Measurements from ENCODE around the gene SLC5A6.

SLC5A6 gene

GRCh38 chr2:27247893-27248292 lies 35.8 kb upstream of the SLC5A6 start:
- Histone ChIP-seq H3K79me1 (ENCODE audit: low read depth, low read length) (no peaks in the 10 kb centered on the region), H3K23ac (ENCODE audit: low read depth, low read length, poor library complexity) (no peak overlapping the region), H3K9me3 (replicated peaks in 1 of 2; ENCODE audit: control insufficient read depth in 2 of 2, insufficient read depth in 1 of 2, low read depth in 1 of 2, low read length in 2 of 2) (no peaks in the 10 kb centered on the region), H3K18ac (ENCODE audit: low read length) (no peak overlapping the region), H2AFZ (ENCODE audit: low read length) (no peak overlapping the region), H2BK15ac (ENCODE audit: low read length) (no peak overlapping the region), H3K4me1 (ENCODE audit: control insufficient read depth in 2 of 2, insufficient read depth in 1 of 2, low read depth in 1 of 2, low read length in 2 of 2) (peaks cover 5 to 6% of the 10 kb centered on the region in 2 donors), H3K9ac (ENCODE audit: low read depth, low read length, poor library complexity) (no peak overlapping the region), H2BK5ac (ENCODE audit: low read length) (no peak overlapping the region), H3K4ac (ENCODE audit: low read length) (no peak overlapping the region), H4K91ac (ENCODE audit: low read depth, low read length, poor library complexity) (no peak overlapping the region), H4K8ac (ENCODE audit: low read depth, low read length) (no peak overlapping the region), H2AK5ac (ENCODE audit: low read depth, low read length) (no peak overlapping the region), H3K27me3 (ENCODE audit: control insufficient read depth in 3 of 3, insufficient read depth in 3 of 3, low read depth in 1 of 3, low read length in 3 of 3) (peaks cover 0 to 21% (median 5%) of the 10 kb centered on the region in 3 experiments), H3K4me3 (ENCODE audit: low read length in 2 of 2) (no peak overlapping the region), H3K4me2 (ENCODE audit: insufficient read depth, low read length, poor library complexity, severe bottlenecking) (no peak overlapping the region), H3K27ac (replicated peaks; ENCODE audit: low read length) (no peak overlapping the region), H2BK120ac (ENCODE audit: low read depth, low read length) (no peak overlapping the region), H3K14ac (ENCODE audit: low read length) (no peak overlapping the region), H3K36me3 (replicated peaks in 1 of 2; ENCODE audit: control insufficient read depth in 2 of 2, insufficient read depth in 2 of 2, low read length in 2 of 2) (peaks cover 17 to 25% of the 10 kb centered on the region in 2 donors), H2BK12ac (ENCODE audit: low read length) (no peak overlapping the region)
- no CpG with 5 or more reads among the region's 4 CpGs for WGBS, 2 donors (ENCODE audit: extremely low coverage in 2 of 2, insufficient read length in 2 of 2, insufficient replicate concordance in 1 of 2)
- no peak for DNase-seq (ENCODE audit: low spot score)

- peaks cover 0 to 4% (median 0%) of the 10 kb centered on the region in 3 experiments for H3K27me3 ChIP-seq (ENCODE audit: control insufficient read depth in 3 of 3, insufficient read depth in 3 of 3, low read depth in 1 of 3, low read length in 3 of 3)
- H3K36me3 ChIP-seq (replicated peaks in 1 of 2; ENCODE audit: control insufficient read depth in 2 of 2, insufficient read depth in 2 of 2, low read length in 2 of 2): peaks cover 38 to 48% of the 10 kb centered on the region in 2 donors
- no peak overlapping the region for H3K4ac ChIP-seq (ENCODE audit: low read length)
- no peak overlapping the region for H3K23ac ChIP-seq (ENCODE audit: low read depth, low read length, poor library complexity)
- H3K9me3 ChIP-seq (replicated peaks in 1 of 2; ENCODE audit: control insufficient read depth in 2 of 2, insufficient read depth in 1 of 2, low read depth in 1 of 2, low read length in 2 of 2): no peaks in the 10 kb centered on the region
- no peak overlapping the region for H3K9ac ChIP-seq (ENCODE audit: low read depth, low read length, poor library complexity)
- no peak for DNase-seq (ENCODE audit: low spot score)
- peaks cover 4% of the 10 kb centered on the region in 2 donors for H3K4me1 ChIP-seq (ENCODE audit: control insufficient read depth in 2 of 2, insufficient read depth in 1 of 2, low read depth in 1 of 2, low read length in 2 of 2)
- H4K8ac ChIP-seq (ENCODE audit: low read depth, low read length): no peak overlapping the region
- no CpG with 5 or more reads among the region's 4 CpGs for WGBS, 2 donors (ENCODE audit: extremely low coverage in 2 of 2, insufficient read length in 2 of 2, insufficient replicate concordance in 1 of 2)
- no peak overlapping the region for H2BK120ac ChIP-seq (ENCODE audit: low read depth, low read length)
- no peak overlapping the region for H4K91ac ChIP-seq (ENCODE audit: low read depth, low read length, poor library complexity)
- no peak overlapping the region for H2AK5ac ChIP-seq (ENCODE audit: low read depth, low read length)
- no peak overlapping the region for H2AFZ ChIP-seq (ENCODE audit: low read length)
- H2BK5ac ChIP-seq (ENCODE audit: low read length): no peak overlapping the region
- no peak overlapping the region for H2BK12ac ChIP-seq (ENCODE audit: low read length)
- no peak overlapping the region for H3K27ac ChIP-seq (replicated peaks; ENCODE audit: low read length)
- no peak overlapping the region for H2BK15ac ChIP-seq (ENCODE audit: low read length)
- no peak overlapping the region for H3K18ac ChIP-seq (ENCODE audit: low read length)
- H3K79me1 ChIP-seq (ENCODE audit: low read depth, low read length): no peaks in the 10 kb centered on the region
- no peak overlapping the region for H3K4me2 ChIP-seq (ENCODE audit: insufficient read depth, low read length, poor library complexity, severe bottlenecking)
- no peak overlapping the region for H3K4me3 ChIP-seq (ENCODE audit: low read length in 2 of 2)
- H3K14ac ChIP-seq (ENCODE audit: low read length): no peak overlapping the region
These were observed 33.6 kb upstream of the SLC5A6 start for GRCh38 chr2:27245626-27246025.

- Histone ChIP-seq H3K27ac (replicated peaks; ENCODE audit: low read length) (no peak overlapping the region), H2AFZ (ENCODE audit: low read length) (no peak overlapping the region), H2BK5ac (ENCODE audit: low read length) (no peak overlapping the region), H3K9ac (ENCODE audit: low read depth, low read length, poor library complexity) (no peak overlapping the region), H2BK12ac (ENCODE audit: low read length) (no peak overlapping the region), H4K8ac (ENCODE audit: low read depth, low read length) (no peak overlapping the region), H2BK15ac (ENCODE audit: low read length) (no peak overlapping the region), H4K91ac (ENCODE audit: low read depth, low read length, poor library complexity) (no peak overlapping the region), H3K9me3 (replicated peaks in 1 of 2; ENCODE audit: control insufficient read depth in 2 of 2, insufficient read depth in 1 of 2, low read depth in 1 of 2, low read length in 2 of 2) (no peaks in the 10 kb centered on the region), H2BK120ac (ENCODE audit: low read depth, low read length) (no peak overlapping the region), H3K18ac (ENCODE audit: low read length) (no peak overlapping the region), H3K23ac (ENCODE audit: low read depth, low read length, poor library complexity) (no peak overlapping the region), H2AK5ac (ENCODE audit: low read depth, low read length) (no peak overlapping the region), H3K36me3 (replicated peaks in 1 of 2; ENCODE audit: control insufficient read depth in 2 of 2, insufficient read depth in 2 of 2, low read length in 2 of 2) (peaks cover 43 to 53% of the 10 kb centered on the region in 2 donors), H3K4ac (ENCODE audit: low read length) (no peak overlapping the region), H3K4me3 (ENCODE audit: low read length in 2 of 2) (no peak overlapping the region), H3K4me1 (ENCODE audit: control insufficient read depth in 2 of 2, insufficient read depth in 1 of 2, low read depth in 1 of 2, low read length in 2 of 2) (no peaks in the 10 kb centered on the region), H3K79me1 (ENCODE audit: low read depth, low read length) (no peaks in the 10 kb centered on the region), H3K14ac (ENCODE audit: low read length) (no peak overlapping the region), H3K4me2 (ENCODE audit: insufficient read depth, low read length, poor library complexity, severe bottlenecking) (no peak overlapping the region), H3K27me3 (ENCODE audit: control insufficient read depth in 3 of 3, insufficient read depth in 3 of 3, low read depth in 1 of 3, low read length in 3 of 3) (no peaks in the 10 kb centered on the region)
- no peak for DNase-seq (ENCODE audit: low spot score)
- no CpG with 5 or more reads among the region's 10 CpGs for WGBS, 2 donors (ENCODE audit: extremely low coverage in 2 of 2, insufficient read length in 2 of 2, insufficient replicate concordance in 1 of 2)
These were observed 33.0 kb upstream of the SLC5A6 start for GRCh38 chr2:27245116-27245515.

- H2AFZ ChIP-seq (ENCODE audit: low read length): no peak overlapping the region
- no peak overlapping the region for H3K9ac ChIP-seq (ENCODE audit: low read depth, low read length, poor library complexity)
- H3K27me3 ChIP-seq (ENCODE audit: control insufficient read depth in 3 of 3, insufficient read depth in 3 of 3, low read depth in 1 of 3, low read length in 3 of 3): no peaks in the 10 kb centered on the region
- H3K79me1 ChIP-seq (ENCODE audit: low read depth, low read length): no peaks in the 10 kb centered on the region
- H3K23ac ChIP-seq (ENCODE audit: low read depth, low read length, poor library complexity): no peak overlapping the region
- no peak overlapping the region for H3K4me3 ChIP-seq (ENCODE audit: low read length in 2 of 2)
- H3K36me3 ChIP-seq (replicated peaks in 1 of 2; ENCODE audit: control insufficient read depth in 2 of 2, insufficient read depth in 2 of 2, low read length in 2 of 2): peaks cover 55 to 69% of the 10 kb centered on the region in 2 donors
- no peak overlapping the region for H2BK120ac ChIP-seq (ENCODE audit: low read depth, low read length)
- no peak overlapping the region for H2BK5ac ChIP-seq (ENCODE audit: low read length)
- H3K4me2 ChIP-seq (ENCODE audit: insufficient read depth, low read length, poor library complexity, severe bottlenecking): no peak overlapping the region
- peaks cover 0 to 2% of the 10 kb centered on the region in 2 donors for H3K9me3 ChIP-seq (replicated peaks in 1 of 2; ENCODE audit: control insufficient read depth in 2 of 2, insufficient read depth in 1 of 2, low read depth in 1 of 2, low read length in 2 of 2)
- no peak overlapping the region for H3K4ac ChIP-seq (ENCODE audit: low read length)
- H2BK12ac ChIP-seq (ENCODE audit: low read length): no peak overlapping the region
- H3K14ac ChIP-seq (ENCODE audit: low read length): no peak overlapping the region
- H2BK15ac ChIP-seq (ENCODE audit: low read length): no peak overlapping the region
- H2AK5ac ChIP-seq (ENCODE audit: low read depth, low read length): no peak overlapping the region
- H4K91ac ChIP-seq (ENCODE audit: low read depth, low read length, poor library complexity): no peak overlapping the region
- H3K18ac ChIP-seq (ENCODE audit: low read length): no peak overlapping the region
- H4K8ac ChIP-seq (ENCODE audit: low read depth, low read length): no peak overlapping the region
- WGBS, 2 donors (ENCODE audit: extremely low coverage in 2 of 2, insufficient read length in 2 of 2, insufficient replicate concordance in 1 of 2): no CpG with 5 or more reads among the region's 19 CpGs
- no peaks in the 10 kb centered on the region for H3K4me1 ChIP-seq (ENCODE audit: control insufficient read depth in 2 of 2, insufficient read depth in 1 of 2, low read depth in 1 of 2, low read length in 2 of 2)
- H3K27ac ChIP-seq (replicated peaks; ENCODE audit: low read length): no peak overlapping the region
- no peak for DNase-seq (ENCODE audit: low spot score)
These were observed 31.5 kb upstream of the SLC5A6 start for GRCh38 chr2:27243391-27244130.

Measured in neuronal stem cell (in vitro differentiated cells).